Panc1 (cell line): Measurements from ENCODE around the gene SLC35D2. TPM values are rescaled to one million over a fixed set of nuclear protein-coding genes. Genes with fewer than 3 reads are reported as not detected.

Experiments
- ATAC-seq: fragments of 200-7000 bp; cut with Tn5 transposase; 2 replicates; pipeline ENCODE4 v1.9.1; 2020; ENCODE audit warnings: mild to moderate bottlenecking, moderate library complexity
- BruUV-seq: library from RNA; stranded (reverse); fragments of 400-500 nt; replicated peaks from 2 replicates; lab custom pipeline; 2021; lab: Mats Ljungman, UMichigan
- CTCF ChIA-PET: fragments of 300-600 bp; sonication (Branson Sonifier 250); formaldehyde crosslinking; loops from one replicate; lab custom pipeline; 2022; ENCODE audit warnings: antibody characterized with exemption; lab: Charles Lee
- POLR2A ChIA-PET: fragments of 300-600 bp; sonication (Branson Sonifier 250); formaldehyde crosslinking; loops from one replicate; lab custom pipeline; 2022; ENCODE audit warnings: antibody characterized with exemption; lab: Charles Lee
- DNase-seq: peaks from one replicate; pipeline ENCODE4 v3.0.0-alpha.2; 2010; ENCODE audit warnings: low read depth, low spot score
- H3K27ac ChIP-seq: 2 replicates; pipeline ENCODE4 v1.5.1; 2011; ENCODE audit warnings: mild to moderate bottlenecking, low read length, inconsistent platforms
- H3K27me3 ChIP-seq: fragments of 200-500 bp; sonication (Bioruptor generic); 2 replicates; pipeline ENCODE4 v1.6.0; 2014; ENCODE audit warnings: low read length, inconsistent platforms; ENCODE audit not compliant: control insufficient read depth, insufficient read depth
- H3K36me3 ChIP-seq: fragments of 200-500 bp; sonication (Bioruptor generic); 2 replicates; pipeline ENCODE4 v1.5.1; 2014; ENCODE audit warnings: inconsistent platforms, mild to moderate bottlenecking, low read length, moderate library complexity; ENCODE audit not compliant: control insufficient read depth, insufficient read depth
- H3K4me1 ChIP-seq: 2 replicates; pipeline ENCODE4 v1.5.1; 2011; ENCODE audit warnings: inconsistent platforms, mild to moderate bottlenecking, low read length, moderate library complexity; ENCODE audit not compliant: control insufficient read depth, insufficient read depth
- H3K4me3 ChIP-seq, 2 experiments: 2 replicates each; pipeline ENCODE4 v1.5.1; 2011 to 2012; ENCODE audit warnings: low read depth in 2 of 2, low read length in 2 of 2, mild to moderate bottlenecking in 2 of 2, inconsistent platforms in 1 of 2, moderate library complexity in 1 of 2
- H3K9me3 ChIP-seq: fragments of 200-500 bp; sonication (Bioruptor generic); 2 replicates; pipeline ENCODE4 v1.5.1; 2014; ENCODE audit warnings: low read depth, mild to moderate bottlenecking, inconsistent platforms, low read length, moderate library complexity; ENCODE audit not compliant: control insufficient read depth, insufficient read depth
- POLR2AphosphoS5 ChIP-seq: IDR thresholded peaks from 2 replicates; pipeline ENCODE4 v1.6.1; 2012; ENCODE audit warnings: mild to moderate bottlenecking, low read depth, low read length, moderate library complexity
- SIN3A ChIP-seq: IDR thresholded peaks from 2 replicates; pipeline ENCODE4 v1.6.1; 2012; ENCODE audit warnings: low read depth, mild to moderate bottlenecking, low read length, moderate library complexity, borderline replicate concordance; ENCODE audit not compliant: insufficient read depth
- TCF7L2 ChIP-seq: IDR thresholded peaks from 2 replicates; pipeline ENCODE4 v1.6.1; 2011; ENCODE audit warnings: mild to moderate bottlenecking, low read depth, low read length, inconsistent platforms
- in situ Hi-C: cut with HindIII; loops from 2 replicates; pipeline ENCODE4 v1.10.0; 2016; ENCODE audit warnings: low sequenced_read_pairs, low pct_unique_long_range_greater_than_20kb
- intact Hi-C: fragments of 100-400 bp; cut with micrococcal nuclease; formaldehyde crosslinking; loops from one replicate; pipeline ENCODE4 v1.10.0; 2022; ENCODE audit not compliant: unreplicated experiment
- total RNA-seq: library from RNA; stranded (reverse); gene quantifications from one replicate; pipeline ENCODE4 v1.2.1, GENCODE V29; 2021; ENCODE audit not compliant: unreplicated experiment
- TF ChIP-seq, protein P1 (sequence below): fragments of 450-650 bp; IDR thresholded peaks from 2 replicates; pipeline ENCODE4 v1.5.1; 2017; ENCODE audit warnings: mild to moderate bottlenecking
- TF ChIP-seq, protein P2 (sequence below), 2 experiments: IDR thresholded peaks; 2 replicates each; pipeline ENCODE4 v1.6.1; 2011 to 2012; ENCODE audit warnings: low read depth in 2 of 2, control low read depth in 1 of 2, low read length in 1 of 2, mild to moderate bottlenecking in 1 of 2, moderate library complexity in 1 of 2; ENCODE audit not compliant: insufficient read depth in 1 of 2

Gene SLC35D2
- total RNA-seq, 1 experiment from 2014 or later = 23.7 TPM

GRCh38 chr9:96381125-96381524 is 2.4 kb downstream of the SLC35D2 start:
- POLR2A ChIA-PET = no interaction called here
- DNase-seq = no peak
- TF ChIP-seq, protein P1, sequence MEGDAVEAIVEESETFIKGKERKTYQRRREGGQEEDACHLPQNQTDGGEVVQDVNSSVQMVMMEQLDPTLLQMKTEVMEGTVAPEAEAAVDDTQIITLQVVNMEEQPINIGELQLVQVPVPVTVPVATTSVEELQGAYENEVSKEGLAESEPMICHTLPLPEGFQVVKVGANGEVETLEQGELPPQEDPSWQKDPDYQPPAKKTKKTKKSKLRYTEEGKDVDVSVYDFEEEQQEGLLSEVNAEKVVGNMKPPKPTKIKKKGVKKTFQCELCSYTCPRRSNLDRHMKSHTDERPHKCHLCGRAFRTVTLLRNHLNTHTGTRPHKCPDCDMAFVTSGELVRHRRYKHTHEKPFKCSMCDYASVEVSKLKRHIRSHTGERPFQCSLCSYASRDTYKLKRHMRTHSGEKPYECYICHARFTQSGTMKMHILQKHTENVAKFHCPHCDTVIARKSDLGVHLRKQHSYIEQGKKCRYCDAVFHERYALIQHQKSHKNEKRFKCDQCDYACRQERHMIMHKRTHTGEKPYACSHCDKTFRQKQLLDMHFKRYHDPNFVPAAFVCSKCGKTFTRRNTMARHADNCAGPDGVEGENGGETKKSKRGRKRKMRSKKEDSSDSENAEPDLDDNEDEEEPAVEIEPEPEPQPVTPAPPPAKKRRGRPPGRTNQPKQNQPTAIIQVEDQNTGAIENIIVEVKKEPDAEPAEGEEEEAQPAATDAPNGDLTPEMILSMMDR = no peak
- TF ChIP-seq TCF7L2 = no peak
- Histone ChIP-seq H3K9me3 (no peaks in the 10 kb centered on the region), H3K36me3 (no peaks in the 10 kb centered on the region; the same call in 1 of the 2 replicates), H3K27ac (no peak overlapping the region), H3K4me3 (no peak overlapping the region), H3K27me3 (no peaks in the 10 kb centered on the region), H3K4me1 (peaks cover 22% of the 10 kb centered on the region)
- no peak for ATAC-seq
- in situ Hi-C loops = no loop called here
- CTCF ChIA-PET = no interaction called here
- intact Hi-C loops = no loop called here
- BruUV-seq = no TSS peak

DNA sequence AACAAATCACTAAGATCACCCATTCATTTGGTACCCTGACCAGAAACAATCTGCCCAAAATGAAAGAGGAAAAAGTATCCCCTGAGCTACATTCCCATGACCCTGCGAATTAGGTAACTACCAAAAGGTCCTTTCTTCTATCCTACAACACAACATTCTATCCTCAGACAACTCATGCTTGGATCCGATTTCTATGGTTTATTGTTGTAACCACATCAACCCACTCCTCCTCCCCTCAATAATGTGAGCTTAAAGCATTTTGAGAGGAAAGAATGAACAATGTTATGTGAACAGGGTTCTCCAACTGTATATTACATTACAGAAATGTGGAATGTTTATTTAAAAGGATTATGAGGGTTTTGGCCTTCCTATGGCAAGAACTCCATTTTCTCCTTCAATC is 4.0 kb downstream of the SLC35D2 start:
- DNase-seq = no peak
- Histone ChIP-seq H3K9me3 (no peaks in the 10 kb centered on the region), H3K27ac (no peak overlapping the region), H3K4me3 (no peak overlapping the region), H3K4me1 (peaks cover 14% of the 10 kb centered on the region), H3K27me3 (no peaks in the 10 kb centered on the region), H3K36me3 (no peaks in the 10 kb centered on the region; the same call in 1 of the 2 replicates)
- no peak for ATAC-seq
- intact Hi-C loops (no loop called here), in situ Hi-C loops (no loop called here)
- TF ChIP-seq SIN3A (no peak), POLR2AphosphoS5 (no peak), TCF7L2 (no peak)
- TF ChIP-seq, protein P2, sequence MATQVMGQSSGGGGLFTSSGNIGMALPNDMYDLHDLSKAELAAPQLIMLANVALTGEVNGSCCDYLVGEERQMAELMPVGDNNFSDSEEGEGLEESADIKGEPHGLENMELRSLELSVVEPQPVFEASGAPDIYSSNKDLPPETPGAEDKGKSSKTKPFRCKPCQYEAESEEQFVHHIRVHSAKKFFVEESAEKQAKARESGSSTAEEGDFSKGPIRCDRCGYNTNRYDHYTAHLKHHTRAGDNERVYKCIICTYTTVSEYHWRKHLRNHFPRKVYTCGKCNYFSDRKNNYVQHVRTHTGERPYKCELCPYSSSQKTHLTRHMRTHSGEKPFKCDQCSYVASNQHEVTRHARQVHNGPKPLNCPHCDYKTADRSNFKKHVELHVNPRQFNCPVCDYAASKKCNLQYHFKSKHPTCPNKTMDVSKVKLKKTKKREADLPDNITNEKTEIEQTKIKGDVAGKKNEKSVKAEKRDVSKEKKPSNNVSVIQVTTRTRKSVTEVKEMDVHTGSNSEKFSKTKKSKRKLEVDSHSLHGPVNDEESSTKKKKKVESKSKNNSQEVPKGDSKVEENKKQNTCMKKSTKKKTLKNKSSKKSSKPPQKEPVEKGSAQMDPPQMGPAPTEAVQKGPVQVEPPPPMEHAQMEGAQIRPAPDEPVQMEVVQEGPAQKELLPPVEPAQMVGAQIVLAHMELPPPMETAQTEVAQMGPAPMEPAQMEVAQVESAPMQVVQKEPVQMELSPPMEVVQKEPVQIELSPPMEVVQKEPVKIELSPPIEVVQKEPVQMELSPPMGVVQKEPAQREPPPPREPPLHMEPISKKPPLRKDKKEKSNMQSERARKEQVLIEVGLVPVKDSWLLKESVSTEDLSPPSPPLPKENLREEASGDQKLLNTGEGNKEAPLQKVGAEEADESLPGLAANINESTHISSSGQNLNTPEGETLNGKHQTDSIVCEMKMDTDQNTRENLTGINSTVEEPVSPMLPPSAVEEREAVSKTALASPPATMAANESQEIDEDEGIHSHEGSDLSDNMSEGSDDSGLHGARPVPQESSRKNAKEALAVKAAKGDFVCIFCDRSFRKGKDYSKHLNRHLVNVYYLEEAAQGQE (IDR thresholded peaks at IDR 0.05; ENCODE audit: insufficient read depth in 1 of 2, low read depth in 2 of 2, low read length in 1 of 2) = no peak
- TF ChIP-seq, protein P1 = no peak
- no TSS peak for BruUV-seq
- ChIA-PET CTCF (no interaction called here), POLR2A (interaction anchor here (0.7 kb wide), 2 partner anchors 69 to 92 kb away, joined by 3 to 7 read pairs; no protein-coding TSS in a partner anchor)
